GM13977 (cell line): ENCODE results near the gene NEK6.

Experiments
- DNase-seq: peaks from one replicate; pipeline ENCODE4 v3.0.0; 2012; ENCODE audit warnings: low spot score
- CTCF ChIP-seq: IDR thresholded peaks from 2 replicates; pipeline ENCODE4 v1.5.1; 2012; ENCODE audit warnings: mild to moderate bottlenecking, control low read depth; ENCODE audit not compliant: insufficient read depth; ENCODE audit errors: extremely low read depth, missing control alignments
- in situ Hi-C: fragments of 300-500 bp; cut with MboI; formaldehyde crosslinking; loops from one replicate; pipeline ENCODE4 v1.12.0; 2022; ENCODE audit warnings: low sequenced_read_pairs, low pct_unique_long_range_greater_than_20kb, mixed read lengths, inconsistent platforms; ENCODE audit not compliant: unreplicated experiment

Gene NEK6

DNA sequence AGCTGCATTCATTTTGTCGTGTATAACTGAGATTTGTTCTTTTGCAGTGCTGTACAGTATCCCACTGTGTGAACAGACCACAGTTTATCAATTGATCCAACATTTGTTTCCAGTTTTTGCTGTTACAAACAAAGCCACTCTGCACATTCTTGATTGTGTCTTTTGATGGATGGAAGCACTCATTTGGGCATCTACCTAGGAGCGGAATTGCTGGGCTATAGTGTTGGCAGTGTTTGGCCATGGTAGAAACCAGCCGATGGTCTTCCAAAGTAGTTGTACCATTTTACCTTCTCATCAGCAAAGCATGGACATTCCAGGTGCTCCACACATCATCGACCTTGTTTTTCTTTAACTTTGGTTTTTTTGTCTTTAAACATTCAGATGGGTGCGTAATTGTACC, 79.8 kb downstream of the NEK6 start:
- in situ Hi-C loops = no loop called here
- no peak for TF ChIP-seq CTCF
- DNase-seq = no peak

GRCh38 chr9:124339603-124340146, 81.9 kb downstream of the NEK6 start:
- no peak for TF ChIP-seq CTCF
- in situ Hi-C loops = no loop called here
- DNase-seq = no peak

DNA sequence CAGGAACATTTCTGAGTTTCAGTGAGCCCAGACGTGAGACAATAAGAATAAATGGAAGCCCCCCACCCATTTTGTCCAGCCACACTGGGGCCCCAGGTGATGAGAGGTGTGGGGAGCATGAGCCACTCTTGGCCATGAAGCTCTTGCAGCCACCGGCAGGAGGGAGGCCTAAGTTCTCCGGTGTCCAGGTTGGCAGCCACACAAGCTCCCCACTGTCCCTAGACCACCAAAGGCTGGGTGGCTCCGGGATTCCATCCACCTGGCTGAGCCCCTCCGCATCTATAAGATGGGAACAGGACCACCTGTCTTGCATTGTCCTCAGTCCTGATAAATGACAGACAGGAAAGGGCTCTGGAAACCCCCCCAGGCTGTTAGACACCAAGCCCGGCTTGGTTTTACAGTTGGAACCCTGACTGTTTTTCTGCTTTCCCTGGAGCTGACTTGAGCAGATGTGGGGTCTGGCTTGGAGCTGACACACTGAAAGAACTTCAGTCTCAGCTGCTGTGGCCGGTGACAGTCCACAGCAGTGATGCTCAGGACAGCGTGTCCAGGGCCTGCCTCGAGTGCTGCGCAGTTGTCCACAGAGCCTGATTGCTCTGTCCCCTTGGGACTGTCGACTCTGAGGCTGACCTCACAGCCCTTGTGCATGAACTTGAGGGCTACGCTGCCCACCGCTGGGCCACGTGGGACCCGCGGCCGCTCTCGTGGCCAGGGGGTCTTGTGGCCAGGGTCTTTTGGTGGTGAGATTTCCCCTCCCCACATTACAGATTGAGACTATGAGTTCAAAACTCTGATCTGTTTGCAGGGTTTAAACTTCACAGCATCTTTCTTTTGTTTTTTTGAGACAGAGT, 82.7 kb downstream of the NEK6 start:
- TF ChIP-seq CTCF = no peak
- peak; percentile 40 for DNase-seq
- in situ Hi-C loops = no loop called here

GRCh38 chr9:124341455-124342170, 83.9 kb downstream of the NEK6 start:
- in situ Hi-C loops = no loop called here
- no peak for TF ChIP-seq CTCF
- DNase-seq = peak; percentile 46

- peak; percentile 27 for DNase-seq
- in situ Hi-C loops = no loop called here
- no peak for TF ChIP-seq CTCF
Measured at GRCh38 chr9:124342402-124342775, 84.6 kb downstream of the NEK6 start.

DNA sequence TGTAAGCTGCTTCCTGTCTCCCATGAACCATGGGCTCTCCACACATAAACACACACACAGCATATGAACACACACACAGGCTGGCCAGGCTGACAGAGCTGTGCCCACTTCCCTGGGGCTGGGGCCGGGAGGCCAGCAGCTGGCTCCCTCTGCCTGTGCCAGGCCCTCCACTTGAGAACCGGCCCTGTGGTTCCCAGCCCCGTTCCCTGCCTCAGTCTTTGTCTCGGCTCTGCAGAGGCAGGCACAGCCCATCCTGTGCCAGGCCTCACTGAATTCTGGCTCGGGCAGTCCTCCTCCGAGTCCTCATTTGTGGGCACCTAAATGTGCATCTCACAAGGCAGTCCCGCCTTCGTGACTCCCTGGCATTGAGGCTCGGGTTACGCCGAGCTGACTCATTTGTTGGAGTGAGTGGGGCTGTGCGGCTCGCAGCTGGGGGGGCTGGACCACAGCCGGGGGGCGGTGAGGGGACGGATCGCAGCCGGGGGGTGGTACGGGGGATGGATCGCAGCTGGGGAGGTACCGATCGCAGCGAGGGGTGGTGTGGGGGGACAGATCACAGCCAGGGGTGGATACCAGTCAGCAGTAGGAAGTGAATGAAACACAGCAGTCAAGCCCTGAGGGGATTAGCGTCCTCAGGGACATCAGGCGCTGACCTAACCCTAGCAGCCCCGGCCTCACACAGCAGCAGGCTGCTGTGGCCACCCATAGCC, 85.2 kb downstream of the NEK6 start:
- in situ Hi-C loops = no loop called here
- TF ChIP-seq CTCF = no peak
- no peak for DNase-seq
